ENCODE measurements around the gene ANKRD11.

The ANKRD11 gene

GRCh38 chr16:89285381-89285780 is 205.0 kb downstream of the ANKRD11 start:
- no peak for DNase-seq (ENCODE audit: low read depth, low spot score)

GRCh38 chr16:89283449-89283848 is 206.9 kb downstream of the ANKRD11 start:
- no peak for DNase-seq (ENCODE audit: low read depth, low spot score)

GRCh38 chr16:89282523-89282922 is 207.8 kb downstream of the ANKRD11 start:
- DNase-seq (ENCODE audit: low read depth, low spot score): no peak

GRCh38 chr16:89281829-89282228 is 208.5 kb downstream of the ANKRD11 start:
- DNase-seq (ENCODE audit: low read depth, low spot score): no peak

- no peak for DNase-seq (ENCODE audit: low read depth, low spot score)
These were observed 209.2 kb downstream of the ANKRD11 start for GRCh38 chr16:89281189-89281577.

- no peak for DNase-seq (ENCODE audit: low read depth, low spot score)
These were observed 209.7 kb downstream of the ANKRD11 start for GRCh38 chr16:89280546-89281188.

- no peak for DNase-seq (ENCODE audit: low read depth, low spot score)
These were observed 210.5 kb downstream of the ANKRD11 start for GRCh38 chr16:89279666-89280481.

- no peak for DNase-seq (ENCODE audit: low read depth, low spot score)
These were observed 211.7 kb downstream of the ANKRD11 start for GRCh38 chr16:89278441-89279240.

- DNase-seq (ENCODE audit: low read depth, low spot score): no peak
These were observed 212.6 kb downstream of the ANKRD11 start for GRCh38 chr16:89277641-89278341.

GRCh38 chr16:89277049-89277448 is 213.3 kb downstream of the ANKRD11 start:
- DNase-seq (ENCODE audit: low read depth, low spot score): no peak

GRCh38 chr16:89275837-89276720 is 214.3 kb downstream of the ANKRD11 start:
- DNase-seq (ENCODE audit: low read depth, low spot score): no peak

- DNase-seq (ENCODE audit: low read depth, low spot score): no peak
These were observed 215.1 kb downstream of the ANKRD11 start for GRCh38 chr16:89275284-89275584.

- no peak for DNase-seq (ENCODE audit: low read depth, low spot score)
These were observed 215.6 kb downstream of the ANKRD11 start for GRCh38 chr16:89274561-89275283.

- no peak for DNase-seq (ENCODE audit: low read depth, low spot score)
These were observed 216.5 kb downstream of the ANKRD11 start for GRCh38 chr16:89273741-89274472.

- no peak for DNase-seq (ENCODE audit: low read depth, low spot score)
These were observed 217.7 kb downstream of the ANKRD11 start for GRCh38 chr16:89272631-89273030.

GRCh38 chr16:89270666-89271345 is 219.6 kb downstream of the ANKRD11 start:
- no peak for DNase-seq (ENCODE audit: low read depth, low spot score)

- DNase-seq (ENCODE audit: low read depth, low spot score): no peak
These were observed 220.3 kb downstream of the ANKRD11 start for GRCh38 chr16:89269805-89270665.

Measured in activated naive CD8-positive, alpha-beta T cell treated with anti-CD3 and anti-CD28 coated beads, Interleukin-2, amount 50 U/mL, for 16 hours (primary cell).